NCI-H82 (cell line): ENCODE measurements around the gene RER1.

ENCODE experiments used
- DNase-seq: peaks from one replicate; lab custom pipeline; 2025; lab: John Stamatoyannopoulos, UW

The RER1 gene

GRCh38 chr1:2353551-2354438, 37.8 kb upstream of the RER1 start:
- DNase-seq: peak; percentile 91

GRCh38 chr1:2354511-2355372, 36.9 kb upstream of the RER1 start:
- no peak for DNase-seq

- DNase-seq: no peak
These were observed 36.0 kb upstream of the RER1 start for GRCh38 chr1:2355373-2356261.

GRCh38 chr1:2356401-2356800, 35.2 kb upstream of the RER1 start:
- DNase-seq: no peak

- no peak for DNase-seq
These were observed 34.5 kb upstream of the RER1 start for GRCh38 chr1:2356911-2357845.

- DNase-seq: no peak
These were observed 33.6 kb upstream of the RER1 start for GRCh38 chr1:2358072-2358471.

GRCh38 chr1:2358651-2359640, 32.7 kb upstream of the RER1 start:
- no peak for DNase-seq

GRCh38 chr1:2360588-2361364, 30.9 kb upstream of the RER1 start:
- no peak for DNase-seq

- no peak for DNase-seq
These were observed 27.7 kb upstream of the RER1 start for GRCh38 chr1:2363847-2364513.

- no peak for DNase-seq
These were observed 23.4 kb upstream of the RER1 start for GRCh38 chr1:2368053-2368744.

GRCh38 chr1:2372551-2373490, 18.8 kb upstream of the RER1 start:
- DNase-seq: no peak

- no peak for DNase-seq
These were observed 17.9 kb upstream of the RER1 start for GRCh38 chr1:2373551-2374251.

GRCh38 chr1:2374252-2375155, 17.1 kb upstream of the RER1 start:
- no peak for DNase-seq

- no peak for DNase-seq
These were observed 16.3 kb upstream of the RER1 start for GRCh38 chr1:2375246-2375922.
